ENCODE measurements around the gene ATXN7. TPM values are rescaled to one million over a fixed set of nuclear protein-coding genes. Genes with fewer than 3 reads are reported as not detected.

ATXN7 gene
- total and polyA plus RNA-seq, 4 donors, result 2.8 to 13.6 (median 5.6) TPM

GRCh38 chr3:63967675-63968611 lies 104.3 kb downstream of the ATXN7 start:
- Histone ChIP-seq H3K9me3 (ENCODE audit: control insufficient read depth in 4 of 4, low read length in 3 of 4) (no peaks in the 10 kb centered on the region), H3K27ac (ENCODE audit: low read depth in 1 of 2, low read length in 2 of 2) (peak overlapping the region; percentile 62 to 87), H3K4me1 (ENCODE audit: control insufficient read depth in 4 of 4, insufficient read depth in 4 of 4, low read length in 3 of 4) (peaks cover 12 to 62% (median 57%) of the 10 kb centered on the region in 4 donors), H3K4me3 (ENCODE audit: low read depth in 1 of 3, low read length in 3 of 3) (peak overlapping the region; percentile 21 to 68 (median 27)), H3K9ac (ENCODE audit: low read depth in 1 of 2, low read length in 2 of 2) (peak overlapping the region; percentile 54 to 86), H3K27me3 (ENCODE audit: control insufficient read depth in 4 of 4, insufficient read depth in 4 of 4, low read length in 3 of 4) (no peaks in the 10 kb centered on the region), H3K36me3 (ENCODE audit: control insufficient read depth in 4 of 4, insufficient read depth in 3 of 4, low read depth in 1 of 4, low read length in 3 of 4) (no peaks in the 10 kb centered on the region)
- peak; percentile 64 for DNase-seq (ENCODE audit: low spot score)
- WGBS, result 2% methylated on average over 11 of the region's 11 CpGs
- TF ChIP-seq RXRA (IDR thresholded peaks at IDR 0.05) (peak; percentile 25 to 56), SP1 (IDR thresholded peaks at IDR 0.05) (peak; percentile 89), FOXA1 (IDR thresholded peaks at IDR 0.05) (peak; percentile 36), ATF3 (IDR thresholded peaks at IDR 0.05) (peak; percentile 71), HNF4G (IDR thresholded peaks at IDR 0.05) (peak; percentile 58), EGR1 (IDR thresholded peaks at IDR 0.05; ENCODE audit: low read depth in 2 of 2) (no peak), HNF4A (conservative IDR thresholded peaks at IDR 0.05) (peak; percentile 82 to 83), FOXA2 (IDR thresholded peaks at IDR 0.05) (no peak), YY1 (IDR thresholded peaks at IDR 0.05) (peak; percentile 93), NR2F2 (IDR thresholded peaks at IDR 0.05) (no peak), GABPA (IDR thresholded peaks at IDR 0.05 in 1 of 2, conservative IDR thresholded peaks at IDR 0.05 in 1 of 2) (no peak), RAD21 (IDR thresholded peaks at IDR 0.05) (peak; percentile 8 to 16), CTCF (IDR thresholded peaks at IDR 0.05; ENCODE audit: low read depth, low read length, missing input control) (no peak), REST (IDR thresholded peaks at IDR 0.05) (peak; percentile 92), JUND (IDR thresholded peaks at IDR 0.05) (peak; percentile 4 to 15), TAF1 (conservative IDR thresholded peaks at IDR 0.05) (peak; percentile 73)
- TF ChIP-seq, protein P1, sequence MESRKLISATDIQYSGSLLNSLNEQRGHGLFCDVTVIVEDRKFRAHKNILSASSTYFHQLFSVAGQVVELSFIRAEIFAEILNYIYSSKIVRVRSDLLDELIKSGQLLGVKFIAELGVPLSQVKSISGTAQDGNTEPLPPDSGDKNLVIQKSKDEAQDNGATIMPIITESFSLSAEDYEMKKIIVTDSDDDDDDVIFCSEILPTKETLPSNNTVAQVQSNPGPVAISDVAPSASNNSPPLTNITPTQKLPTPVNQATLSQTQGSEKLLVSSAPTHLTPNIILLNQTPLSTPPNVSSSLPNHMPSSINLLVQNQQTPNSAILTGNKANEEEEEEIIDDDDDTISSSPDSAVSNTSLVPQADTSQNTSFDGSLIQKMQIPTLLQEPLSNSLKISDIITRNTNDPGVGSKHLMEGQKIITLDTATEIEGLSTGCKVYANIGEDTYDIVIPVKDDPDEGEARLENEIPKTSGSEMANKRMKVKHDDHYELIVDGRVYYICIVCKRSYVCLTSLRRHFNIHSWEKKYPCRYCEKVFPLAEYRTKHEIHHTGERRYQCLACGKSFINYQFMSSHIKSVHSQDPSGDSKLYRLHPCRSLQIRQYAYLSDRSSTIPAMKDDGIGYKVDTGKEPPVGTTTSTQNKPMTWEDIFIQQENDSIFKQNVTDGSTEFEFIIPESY (IDR thresholded peaks at IDR 0.05), result peak; percentile 10
- TF ChIP-seq, protein P2, sequence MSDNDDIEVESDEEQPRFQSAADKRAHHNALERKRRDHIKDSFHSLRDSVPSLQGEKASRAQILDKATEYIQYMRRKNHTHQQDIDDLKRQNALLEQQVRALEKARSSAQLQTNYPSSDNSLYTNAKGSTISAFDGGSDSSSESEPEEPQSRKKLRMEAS (IDR thresholded peaks at IDR 0.05), result no peak

All from liver (tissue), 9 donors.